Common myeloid progenitor, CD34-positive (primary cell): Measurements from ENCODE around the gene DHH.

Experiments
- CTCF ChIA-PET: fragments of 350-600 bp; sonication (Branson Sonifier 250); formaldehyde crosslinking; loops from one replicate; lab custom pipeline; 2021; ENCODE audit warnings: antibody characterized with exemption; lab: Charles Lee
- POLR2A ChIA-PET: fragments of 350-600 bp; sonication (Branson Sonifier 250); formaldehyde crosslinking; loops from one replicate; lab custom pipeline; 2021; ENCODE audit warnings: antibody characterized with exemption; lab: Charles Lee
- DNase-seq, 3 donors: peaks; one replicate each; pipeline versions ENCODE4 v3.0.0 to v3.0.0-alpha.2; 2013
- H3K27ac ChIP-seq, 2 experiments: 1 replicate in 1 of 2; 2 replicates in 1 of 2; pipeline ENCODE4 v1.7.0; 2013; ENCODE audit warnings: inconsistent platforms in 2 of 2, low read length in 2 of 2, mild to moderate bottlenecking in 2 of 2, low read depth in 1 of 2, moderate library complexity in 1 of 2; ENCODE audit not compliant: severe bottlenecking in 2 of 2, insufficient read depth in 1 of 2, poor library complexity in 1 of 2
- H3K27me3 ChIP-seq, 5 experiments: replicated peaks in 2 of 5; 1 replicate in 3 of 5; 2 replicates in 2 of 5; pipeline versions ENCODE4 v1.6.1 to v1.7.0; 2013; ENCODE audit warnings: low read length in 4 of 5, mild to moderate bottlenecking in 2 of 5, moderate library complexity in 2 of 5, inconsistent platforms in 1 of 5; ENCODE audit not compliant: insufficient read depth in 5 of 5, control insufficient read depth in 4 of 5
- H3K36me3 ChIP-seq, 4 experiments: 1 replicate in 2 of 4; 2 replicates in 2 of 4; pipeline versions ENCODE4 v1.6.1 to v1.7.0; 2013; ENCODE audit warnings: low read length in 3 of 4, control low read depth in 1 of 4, mild to moderate bottlenecking in 1 of 4; ENCODE audit not compliant: control insufficient read depth in 4 of 4, insufficient read depth in 4 of 4
- H3K4me1 ChIP-seq, 4 experiments: 1 replicate in 3 of 4; 2 replicates in 1 of 4; pipeline versions ENCODE4 v1.6.1 to v1.7.1; 2013; ENCODE audit warnings: low read length in 3 of 4, mild to moderate bottlenecking in 3 of 4, control low read depth in 1 of 4, inconsistent platforms in 1 of 4, moderate library complexity in 1 of 4; ENCODE audit not compliant: control insufficient read depth in 4 of 4, insufficient read depth in 4 of 4; ENCODE audit errors: control extremely low read depth in 1 of 4
- H3K4me3 ChIP-seq, 7 experiments: 1 replicate in 4 of 7; 2 replicates in 3 of 7; pipeline versions ENCODE4 v1.5.1 to v1.7.0; 2013; ENCODE audit warnings: mild to moderate bottlenecking in 7 of 7, low read length in 6 of 7, moderate library complexity in 6 of 7, inconsistent platforms in 2 of 7, low read depth in 2 of 7, control low read depth in 1 of 7; ENCODE audit not compliant: insufficient read depth in 4 of 7, control insufficient read depth in 1 of 7; ENCODE audit errors: extremely low read depth in 1 of 7
- H3K9me3 ChIP-seq, 5 experiments: 1 replicate in 4 of 5; 2 replicates in 1 of 5; pipeline versions ENCODE4 v1.6.1 to v1.7.1; 2013; ENCODE audit warnings: low read length in 4 of 5, mild to moderate bottlenecking in 2 of 5, inconsistent platforms in 1 of 5, low read depth in 1 of 5, moderate library complexity in 1 of 5; ENCODE audit not compliant: control insufficient read depth in 4 of 5, insufficient read depth in 2 of 5; ENCODE audit errors: control extremely low read depth in 1 of 5
- WGBS: methylation state at CpG from one replicate; pipeline ENCODE4 v1.1.5; 2013; ENCODE audit not compliant: insufficient coverage; 5-methylcytosine and 5-hydroxymethylcytosine counted together

DHH gene

GRCh38 chr12:49088150-49088931, 6.3 kb downstream of the DHH start:
- Histone ChIP-seq H3K27me3 (peaks cover 13 to 50% (median 23%) of the 10 kb centered on the region in 5 experiments), H3K36me3 (no peaks in the 10 kb centered on the region), H3K4me1 (peaks cover 11 to 51% (median 44%) of the 10 kb centered on the region in 4 experiments), H3K4me3 (peak overlapping the region in 6 of 7 experiments; percentile 1 to 60 (median 35)), H3K27ac (no peak overlapping the region), H3K9me3 (peaks cover 0 to 3% (median 0%) of the 10 kb centered on the region in 5 experiments)
- ChIA-PET POLR2A (interaction anchor here (0.5 to 1.6 kb wide), 3 partner anchors 43 to 136 kb away, joined by 3 to 7 read pairs (median 5); partner anchors contain the start of genes TUBA1A and TUBA1B), CTCF (interaction anchor here (0.6 to 16.3 kb wide), 26 partner anchors 9 to 166 kb away, joined by 3 to 285 read pairs (median 6); partner anchors contain the start of genes DHH, LMBR1L, RHEBL1 and TUBA1B)
- under 1% methylated on average over 15 of the region's 18 CpGs for WGBS
- peak; percentile 87 to 91 (median 90) for DNase-seq

GRCh38 chr12:49086116-49086515, 8.5 kb downstream of the DHH start:
- ChIA-PET CTCF (interaction anchor here (0.9 to 16.3 kb wide), 8 partner anchors 8 to 153 kb away, joined by 3 to 285 read pairs (median 5); partner anchors contain the start of genes DHH, LMBR1L, RHEBL1 and TUBA1B), POLR2A (interaction anchor here (0.6 kb wide), 1 partner anchor 149 kb away, joined by 3 read pairs; no protein-coding TSS in a partner anchor)
- peaks cover 8 to 27% (median 13%) of the 10 kb centered on the region in 5 experiments for H3K27me3 ChIP-seq
- H3K4me1 ChIP-seq = peaks cover 11 to 35% (median 26%) of the 10 kb centered on the region in 4 experiments
- H3K4me3 ChIP-seq = no peak overlapping the region
- no peak for DNase-seq
- WGBS = 100% methylated on average over 2 of the region's 3 CpGs
- no peak overlapping the region for H3K27ac ChIP-seq
- peaks cover 0 to 3% (median 0%) of the 10 kb centered on the region in 5 experiments for H3K9me3 ChIP-seq
- no peaks in the 10 kb centered on the region for H3K36me3 ChIP-seq

GRCh38 chr12:49084438-49084837, 10.2 kb downstream of the DHH start:
- POLR2A ChIA-PET = interaction anchor here (1.0 kb wide), 1 partner anchor 9 kb away, joined by 4 read pairs; no protein-coding TSS in a partner anchor
- H3K36me3 ChIP-seq = no peaks in the 10 kb centered on the region
- H3K9me3 ChIP-seq = peaks cover 0 to 3% (median 0%) of the 10 kb centered on the region in 5 experiments
- CTCF ChIA-PET = interaction anchor here (1.0 to 16.3 kb wide), 4 partner anchors 16 to 83 kb away, joined by 3 to 285 read pairs (median 102); partner anchors contain the start of genes DHH, LMBR1L and RHEBL1
- 100% methylated on average over 3 of the region's 3 CpGs for WGBS
- H3K27me3 ChIP-seq = peaks cover under 1 to 11% (median 8%) of the 10 kb centered on the region in 5 experiments
- H3K4me3 ChIP-seq = no peak overlapping the region
- no peak for DNase-seq
- no peak overlapping the region for H3K27ac ChIP-seq
- peaks cover 10 to 18% (median 13%) of the 10 kb centered on the region in 4 experiments for H3K4me1 ChIP-seq

- Histone ChIP-seq H3K4me1 (no peaks in the 10 kb centered on the region), H3K27me3 (no peaks in the 10 kb centered on the region), H3K4me3 (no peak overlapping the region), H3K27ac (no peak overlapping the region), H3K36me3 (no peaks in the 10 kb centered on the region), H3K9me3 (peaks cover 0 to 3% (median 0%) of the 10 kb centered on the region in 5 experiments)
- ChIA-PET POLR2A (no interaction called here), CTCF (interaction anchor here (1.2 to 16.3 kb wide), 5 partner anchors 9 to 49 kb away, joined by 3 to 285 read pairs (median 8); partner anchors contain the start of gene RHEBL1)
- no peak for DNase-seq
- WGBS = 100% methylated on average over 1 of the region's 1 CpG
Observed at GRCh38 chr12:49079793-49080192, 14.8 kb downstream of the DHH start.

GRCh38 chr12:49070971-49071370, 23.6 kb downstream of the DHH start:
- H3K36me3 ChIP-seq = peaks cover 0 to 7% (median 0%) of the 10 kb centered on the region in 4 experiments
- no peak overlapping the region for H3K27ac ChIP-seq
- CTCF ChIA-PET = interaction anchor here (0.8 to 15.0 kb wide), 3 partner anchors 11 to 187 kb away, joined by 3 to 326 read pairs (median 285); partner anchors contain the start of genes DHH and LMBR1L
- no peaks in the 10 kb centered on the region for H3K9me3 ChIP-seq
- H3K4me1 ChIP-seq = peaks cover 3 to 27% (median 12%) of the 10 kb centered on the region in 4 experiments
- no peak for DNase-seq
- no peaks in the 10 kb centered on the region for H3K27me3 ChIP-seq
- POLR2A ChIA-PET = interaction anchor here (2.0 kb wide), 1 partner anchor 21 kb away, joined by 6 read pairs; no protein-coding TSS in a partner anchor
- no peak overlapping the region for H3K4me3 ChIP-seq
- 87% methylated on average over 3 of the region's 11 CpGs for WGBS

GRCh38 chr12:49069507-49070346, 24.9 kb downstream of the DHH start, which contains the start of gene RHEBL1:
Gene RHEBL1 (minus strand): TSS chr12:49069979. CDS start chr12:49069785, 194 bp downstream.
- H3K4me3 ChIP-seq = peak within 1 kb of the TSS; percentile 62 to 97 (median 88)
- CTCF ChIA-PET = interaction anchor here (0.7 to 15.0 kb wide), 8 partner anchors 12 to 153 kb away, joined by 3 to 326 read pairs (median 4); partner anchors contain the start of genes DHH and LMBR1L
- peaks cover 3 to 27% (median 12%) of the 10 kb centered on the region in 4 experiments for H3K4me1 ChIP-seq
- H3K36me3 ChIP-seq = peaks cover 0 to 16% (median 0%) of the 10 kb centered on the region in 4 experiments
- peak; percentile 98 to 99 (median 99) for DNase-seq
- H3K9me3 ChIP-seq = no peaks in the 10 kb centered on the region
- no peaks in the 10 kb centered on the region for H3K27me3 ChIP-seq
- POLR2A ChIA-PET = interaction anchor here (0.6 to 2.0 kb wide), 4 partner anchors 11 to 61 kb away, joined by 3 to 6 read pairs (median 4); partner anchors contain the start of gene TUBA1B
- H3K27ac ChIP-seq = peak within 1 kb of the TSS in 1 of 2 experiments; percentile 75
- WGBS = 0% methylated on average over 51 of the region's 60 CpGs
